Measurements from ENCODE around the gene ERF.

Gene ERF

GRCh38 chr19:42291435-42291810 is 36.5 kb upstream of the ERF start:
- Histone ChIP-seq H3K27me3 (replicated peaks in 2 of 5; ENCODE audit: control insufficient read depth in 4 of 5, insufficient read depth in 5 of 5, low read length in 4 of 5) (no peaks in the 10 kb centered on the region), H3K9me3 (ENCODE audit: control extremely low read depth in 1 of 5, control insufficient read depth in 4 of 5, insufficient read depth in 2 of 5, low read depth in 1 of 5, low read length in 4 of 5) (no peaks in the 10 kb centered on the region), H3K4me1 (ENCODE audit: control extremely low read depth in 1 of 4, control insufficient read depth in 4 of 4, insufficient read depth in 4 of 4, low read length in 3 of 4) (peaks cover 0 to 5% (median 5%) of the 10 kb centered on the region in 4 experiments), H3K27ac (ENCODE audit: insufficient read depth in 1 of 2, low read depth in 1 of 2, low read length in 2 of 2, poor library complexity in 1 of 2, severe bottlenecking in 2 of 2) (no peak overlapping the region), H3K4me3 (ENCODE audit: control insufficient read depth in 1 of 7, extremely low read depth in 1 of 7, insufficient read depth in 4 of 7, low read depth in 2 of 7, low read length in 6 of 7) (no peak overlapping the region), H3K36me3 (ENCODE audit: control insufficient read depth in 4 of 4, insufficient read depth in 4 of 4, low read length in 3 of 4) (peaks cover 17 to 98% (median 67%) of the 10 kb centered on the region in 4 experiments)
- WGBS (ENCODE audit: insufficient coverage), result 78% methylated on average over 7 of the region's 9 CpGs
- DNase-seq, result no peak
- POLR2A ChIA-PET, result no interaction called here
- CTCF ChIA-PET, result interaction anchor here (1.1 to 6.2 kb wide), 6 partner anchors 10 to 187 kb away, joined by 3 to 30 read pairs (median 4); partner anchors contain the start of gene POU2F2

- Histone ChIP-seq H3K4me1 (ENCODE audit: control extremely low read depth in 1 of 4, control insufficient read depth in 4 of 4, insufficient read depth in 4 of 4, low read length in 3 of 4) (peaks cover 0 to 12% (median 11%) of the 10 kb centered on the region in 4 experiments), H3K9me3 (ENCODE audit: control extremely low read depth in 1 of 5, control insufficient read depth in 4 of 5, insufficient read depth in 2 of 5, low read depth in 1 of 5, low read length in 4 of 5) (no peaks in the 10 kb centered on the region), H3K27ac (ENCODE audit: insufficient read depth in 1 of 2, low read depth in 1 of 2, low read length in 2 of 2, poor library complexity in 1 of 2, severe bottlenecking in 2 of 2) (no peak overlapping the region), H3K36me3 (ENCODE audit: control insufficient read depth in 4 of 4, insufficient read depth in 4 of 4, low read length in 3 of 4) (peaks cover 17 to 95% (median 66%) of the 10 kb centered on the region in 4 experiments), H3K4me3 (ENCODE audit: control insufficient read depth in 1 of 7, extremely low read depth in 1 of 7, insufficient read depth in 4 of 7, low read depth in 2 of 7, low read length in 6 of 7) (no peak overlapping the region), H3K27me3 (replicated peaks in 2 of 5; ENCODE audit: control insufficient read depth in 4 of 5, insufficient read depth in 5 of 5, low read length in 4 of 5) (no peaks in the 10 kb centered on the region)
- CTCF ChIA-PET, result interaction anchor here (0.8 to 6.2 kb wide), 13 partner anchors 9 to 188 kb away, joined by 3 to 30 read pairs (median 4); partner anchors contain the start of genes PAFAH1B3, POU2F2 and PRR19
- WGBS (ENCODE audit: insufficient coverage), result 91% methylated on average over 27 of the region's 31 CpGs
- POLR2A ChIA-PET, result no interaction called here
- DNase-seq, result peak; percentile 82 to 87 (median 85)
Measured at GRCh38 chr19:42290523-42291434, 35.9 kb upstream of the ERF start.

GRCh38 chr19:42290136-42290522 is 35.2 kb upstream of the ERF start:
- CTCF ChIA-PET, result interaction anchor here (0.5 to 2.6 kb wide), 13 partner anchors 9 to 188 kb away, joined by 3 to 12 read pairs (median 4); partner anchors contain the start of genes PAFAH1B3 and PRR19
- POLR2A ChIA-PET, result no interaction called here
- WGBS (ENCODE audit: insufficient coverage), result 97% methylated on average over 6 of the region's 13 CpGs
- Histone ChIP-seq H3K4me3 (ENCODE audit: control insufficient read depth in 1 of 7, extremely low read depth in 1 of 7, insufficient read depth in 4 of 7, low read depth in 2 of 7, low read length in 6 of 7) (no peak overlapping the region), H3K9me3 (ENCODE audit: control extremely low read depth in 1 of 5, control insufficient read depth in 4 of 5, insufficient read depth in 2 of 5, low read depth in 1 of 5, low read length in 4 of 5) (no peaks in the 10 kb centered on the region), H3K27ac (ENCODE audit: insufficient read depth in 1 of 2, low read depth in 1 of 2, low read length in 2 of 2, poor library complexity in 1 of 2, severe bottlenecking in 2 of 2) (no peak overlapping the region), H3K4me1 (ENCODE audit: control extremely low read depth in 1 of 4, control insufficient read depth in 4 of 4, insufficient read depth in 4 of 4, low read length in 3 of 4) (peaks cover 3 to 18% (median 18%) of the 10 kb centered on the region in 4 experiments), H3K27me3 (replicated peaks in 2 of 5; ENCODE audit: control insufficient read depth in 4 of 5, insufficient read depth in 5 of 5, low read length in 4 of 5) (no peaks in the 10 kb centered on the region), H3K36me3 (ENCODE audit: control insufficient read depth in 4 of 4, insufficient read depth in 4 of 4, low read length in 3 of 4) (peaks cover 17 to 89% (median 64%) of the 10 kb centered on the region in 4 experiments)
- no peak for DNase-seq

- H3K4me1 ChIP-seq (ENCODE audit: control extremely low read depth in 1 of 4, control insufficient read depth in 4 of 4, insufficient read depth in 4 of 4, low read length in 3 of 4), result peaks cover 6 to 24% (median 22%) of the 10 kb centered on the region in 4 experiments
- ChIA-PET POLR2A (no interaction called here), CTCF (interaction anchor here (0.5 to 2.6 kb wide), 14 partner anchors 8 to 198 kb away, joined by 3 to 12 read pairs (median 4); partner anchors contain the start of genes PAFAH1B3 and PRR19)
- no peak for DNase-seq
- no peaks in the 10 kb centered on the region for H3K27me3 ChIP-seq (replicated peaks in 2 of 5; ENCODE audit: control insufficient read depth in 4 of 5, insufficient read depth in 5 of 5, low read length in 4 of 5)
- 100% methylated on average over 5 of the region's 8 CpGs for WGBS (ENCODE audit: insufficient coverage)
- H3K4me3 ChIP-seq (ENCODE audit: control insufficient read depth in 1 of 7, extremely low read depth in 1 of 7, insufficient read depth in 4 of 7, low read depth in 2 of 7, low read length in 6 of 7), result no peak overlapping the region
- H3K27ac ChIP-seq (ENCODE audit: insufficient read depth in 1 of 2, low read depth in 1 of 2, low read length in 2 of 2, poor library complexity in 1 of 2, severe bottlenecking in 2 of 2), result peak overlapping the region in 1 of 2 experiments; percentile 20
- H3K9me3 ChIP-seq (ENCODE audit: control extremely low read depth in 1 of 5, control insufficient read depth in 4 of 5, insufficient read depth in 2 of 5, low read depth in 1 of 5, low read length in 4 of 5), result no peaks in the 10 kb centered on the region
- peaks cover 15 to 84% (median 62%) of the 10 kb centered on the region in 4 experiments for H3K36me3 ChIP-seq (ENCODE audit: control insufficient read depth in 4 of 4, insufficient read depth in 4 of 4, low read length in 3 of 4)
Measured at GRCh38 chr19:42289556-42290041, 34.7 kb upstream of the ERF start.

GRCh38 chr19:42288881-42289555 is 34.1 kb upstream of the ERF start:
- H3K36me3 ChIP-seq (ENCODE audit: control insufficient read depth in 4 of 4, insufficient read depth in 4 of 4, low read length in 3 of 4), result peaks cover 12 to 79% (median 58%) of the 10 kb centered on the region in 4 experiments
- H3K9me3 ChIP-seq (ENCODE audit: control extremely low read depth in 1 of 5, control insufficient read depth in 4 of 5, insufficient read depth in 2 of 5, low read depth in 1 of 5, low read length in 4 of 5), result no peaks in the 10 kb centered on the region
- H3K4me3 ChIP-seq (ENCODE audit: control insufficient read depth in 1 of 7, extremely low read depth in 1 of 7, insufficient read depth in 4 of 7, low read depth in 2 of 7, low read length in 6 of 7), result no peak overlapping the region
- H3K27ac ChIP-seq (ENCODE audit: insufficient read depth in 1 of 2, low read depth in 1 of 2, low read length in 2 of 2, poor library complexity in 1 of 2, severe bottlenecking in 2 of 2), result no peak overlapping the region
- 93% methylated on average over 19 of the region's 22 CpGs for WGBS (ENCODE audit: insufficient coverage)
- POLR2A ChIA-PET, result no interaction called here
- no peaks in the 10 kb centered on the region for H3K27me3 ChIP-seq (replicated peaks in 2 of 5; ENCODE audit: control insufficient read depth in 4 of 5, insufficient read depth in 5 of 5, low read length in 4 of 5)
- H3K4me1 ChIP-seq (ENCODE audit: control extremely low read depth in 1 of 4, control insufficient read depth in 4 of 4, insufficient read depth in 4 of 4, low read length in 3 of 4), result peaks cover 6 to 25% (median 23%) of the 10 kb centered on the region in 4 experiments
- no peak for DNase-seq
- CTCF ChIA-PET, result interaction anchor here (0.6 to 2.6 kb wide), 15 partner anchors 9 to 197 kb away, joined by 3 to 12 read pairs (median 3); partner anchors contain the start of genes PAFAH1B3 and PRR19

GRCh38 chr19:42288387-42288786 is 33.5 kb upstream of the ERF start:
- Histone ChIP-seq H3K27ac (ENCODE audit: insufficient read depth in 1 of 2, low read depth in 1 of 2, low read length in 2 of 2, poor library complexity in 1 of 2, severe bottlenecking in 2 of 2) (no peak overlapping the region), H3K4me3 (ENCODE audit: control insufficient read depth in 1 of 7, extremely low read depth in 1 of 7, insufficient read depth in 4 of 7, low read depth in 2 of 7, low read length in 6 of 7) (no peak overlapping the region), H3K4me1 (ENCODE audit: control extremely low read depth in 1 of 4, control insufficient read depth in 4 of 4, insufficient read depth in 4 of 4, low read length in 3 of 4) (peaks cover 6 to 27% (median 25%) of the 10 kb centered on the region in 4 experiments), H3K36me3 (ENCODE audit: control insufficient read depth in 4 of 4, insufficient read depth in 4 of 4, low read length in 3 of 4) (peaks cover 12 to 72% (median 53%) of the 10 kb centered on the region in 4 experiments), H3K9me3 (ENCODE audit: control extremely low read depth in 1 of 5, control insufficient read depth in 4 of 5, insufficient read depth in 2 of 5, low read depth in 1 of 5, low read length in 4 of 5) (no peaks in the 10 kb centered on the region), H3K27me3 (replicated peaks in 2 of 5; ENCODE audit: control insufficient read depth in 4 of 5, insufficient read depth in 5 of 5, low read length in 4 of 5) (no peaks in the 10 kb centered on the region)
- ChIA-PET CTCF (interaction anchor here (0.9 to 2.6 kb wide), 11 partner anchors 10 to 196 kb away, joined by 3 to 12 read pairs (median 3); no protein-coding TSS in a partner anchor), POLR2A (no interaction called here)
- WGBS (ENCODE audit: insufficient coverage), result 78% methylated on average over 4 of the region's 4 CpGs
- peak in 1 of 3 donors; percentile 48 for DNase-seq
